ENCODE measurements around the gene SERGEF.

DNA sequence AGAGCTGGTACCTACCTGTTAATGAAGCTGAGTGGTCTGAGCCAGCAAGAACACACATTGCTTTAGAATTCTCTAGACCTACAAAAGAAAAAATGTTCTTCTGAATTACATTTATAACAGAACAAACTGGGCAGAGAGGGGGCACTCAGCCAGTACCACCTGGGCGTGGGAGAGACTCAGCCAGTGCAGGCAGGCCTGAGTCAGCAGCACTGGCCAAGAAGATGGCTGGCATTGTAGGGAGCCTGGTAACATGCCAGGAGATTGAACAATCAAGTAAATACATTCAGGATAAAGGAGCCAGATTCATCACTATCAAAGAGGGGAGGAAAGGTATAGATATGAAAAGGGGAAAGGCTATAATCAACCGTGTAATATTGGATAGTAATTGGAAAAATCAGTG lies 19.9 kb downstream of the SERGEF start:
- no peak for TF ChIP-seq TCF12 (IDR thresholded peaks at IDR 0.05; ENCODE audit: low read depth, low read length)
- no peak for TF ChIP-seq EZH2 (IDR thresholded peaks at IDR 0.05; ENCODE audit: borderline replicate concordance, control insufficient read depth, low read depth, low read length)
- no peak for TF ChIP-seq IRF4 (IDR thresholded peaks at IDR 0.05; ENCODE audit: low read depth, low read length)
- no peak for TF ChIP-seq POLR2A (IDR thresholded peaks at IDR 0.05; ENCODE audit: low read depth, low read length)
- TF ChIP-seq, protein P1, sequence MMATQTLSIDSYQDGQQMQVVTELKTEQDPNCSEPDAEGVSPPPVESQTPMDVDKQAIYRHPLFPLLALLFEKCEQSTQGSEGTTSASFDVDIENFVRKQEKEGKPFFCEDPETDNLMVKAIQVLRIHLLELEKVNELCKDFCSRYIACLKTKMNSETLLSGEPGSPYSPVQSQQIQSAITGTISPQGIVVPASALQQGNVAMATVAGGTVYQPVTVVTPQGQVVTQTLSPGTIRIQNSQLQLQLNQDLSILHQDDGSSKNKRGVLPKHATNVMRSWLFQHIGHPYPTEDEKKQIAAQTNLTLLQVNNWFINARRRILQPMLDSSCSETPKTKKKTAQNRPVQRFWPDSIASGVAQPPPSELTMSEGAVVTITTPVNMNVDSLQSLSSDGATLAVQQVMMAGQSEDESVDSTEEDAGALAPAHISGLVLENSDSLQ (IDR thresholded peaks at IDR 0.05), result no peak
- no peak for TF ChIP-seq RFX5 (IDR thresholded peaks at IDR 0.05; ENCODE audit: low read depth, low read length)
